Neural progenitor cell (in vitro differentiated cells): ENCODE measurements around the gene PLEKHA6. TPM values are rescaled to one million over a fixed set of nuclear protein-coding genes. Genes with fewer than 3 reads are reported as not detected.

Experiments used
- DNase-seq: peaks from one replicate; pipeline ENCODE4 v3.0.0-alpha.2; 2016; ENCODE audit warnings: low spot score
- H2AFZ ChIP-seq: fragments of 200-600 bp; sonication (generic); replicated peaks from 2 replicates; pipeline ENCODE4 v1.6.1; 2016; ENCODE audit warnings: antibody characterized with exemption
- H3F3A ChIP-seq: fragments of 200-600 bp; sonication (generic); 2 replicates; pipeline ENCODE4 v1.6.1; 2016; ENCODE audit warnings: antibody characterized with exemption, low read depth
- H3K27ac ChIP-seq: fragments of 200-600 bp; sonication (generic); 2 replicates; pipeline ENCODE4 v1.5.1; 2016; ENCODE audit warnings: mild to moderate bottlenecking
- H3K27me3 ChIP-seq: fragments of 200-600 bp; sonication (generic); 2 replicates; pipeline ENCODE4 v1.6.1; 2016; ENCODE audit warnings: mild to moderate bottlenecking, moderate library complexity
- H3K36me3 ChIP-seq: fragments of 200-600 bp; sonication (generic); 2 replicates; pipeline ENCODE4 v1.5.1; 2016
- H3K4me1 ChIP-seq: fragments of 200-600 bp; sonication (generic); 2 replicates; pipeline ENCODE4 v1.6.1; 2016; ENCODE audit warnings: mixed run types
- H3K4me2 ChIP-seq: fragments of 200-600 bp; sonication (generic); 2 replicates; pipeline ENCODE4 v1.6.1; 2016
- H3K4me3 ChIP-seq: fragments of 200-600 bp; sonication (generic); 2 replicates; pipeline ENCODE4 v1.5.1; 2016
- H3K79me2 ChIP-seq: fragments of 200-600 bp; sonication (generic); 2 replicates; pipeline ENCODE4 v1.6.1; 2016; ENCODE audit warnings: low read depth
- H3K9ac ChIP-seq: fragments of 200-600 bp; sonication (generic); 2 replicates; pipeline ENCODE4 v1.6.1; 2016
- H3K9me3 ChIP-seq: fragments of 200-600 bp; sonication (generic); 2 replicates; pipeline ENCODE4 v1.5.1; 2016; ENCODE audit warnings: low read depth
- H4K20me1 ChIP-seq: fragments of 200-600 bp; sonication (generic); 2 replicates; pipeline ENCODE4 v1.6.1; 2016; ENCODE audit warnings: low read depth
- H3K27ac Mint-ChIP-seq: 3 replicates; pipeline ENCODE4 v1.8.0; 2021; ENCODE audit warnings: mixed read lengths
- H3K27me3 Mint-ChIP-seq: 2 replicates; pipeline ENCODE4 v1.8.0; 2022; ENCODE audit warnings: low read depth, mild to moderate bottlenecking, inconsistent platforms, moderate library complexity, mixed read lengths; ENCODE audit not compliant: insufficient read depth
- H3K36me3 Mint-ChIP-seq: 3 replicates; pipeline ENCODE4 v1.8.0; 2021; ENCODE audit warnings: mixed read lengths
- H3K4me1 Mint-ChIP-seq: 3 replicates; pipeline ENCODE4 v1.8.0; 2021; ENCODE audit warnings: mixed read lengths
- H3K4me3 Mint-ChIP-seq: 3 replicates; pipeline ENCODE4 v1.8.0; 2021; ENCODE audit warnings: mild to moderate bottlenecking, moderate library complexity, mixed read lengths
- H3K9me3 Mint-ChIP-seq: 3 replicates; pipeline ENCODE4 v1.8.0; 2020; ENCODE audit warnings: mixed read lengths
- EZH2 ChIP-seq: fragments of 200-600 bp; sonication (generic); IDR thresholded peaks from 2 replicates; pipeline ENCODE4 v1.6.1; 2017; ENCODE audit warnings: antibody characterized with exemption, mild to moderate bottlenecking, moderate library complexity
- EZH2phosphoT487 ChIP-seq: fragments of 200-600 bp; sonication (generic); IDR thresholded peaks from 2 replicates; pipeline ENCODE4 v1.6.1; 2017; ENCODE audit warnings: antibody characterized with exemption
- total RNA-seq: library from RNA; depleted of rRNA; stranded (reverse); fragments of >200 nt; gene quantifications from 2 replicates; pipeline ENCODE4 v1.2.3, GENCODE V29; 2015; ENCODE audit warnings: low replicate concordance
- TF ChIP-seq, protein P1 (sequence below): fragments of 200-600 bp; sonication (generic); IDR thresholded peaks from 2 replicates; pipeline ENCODE4 v1.5.1; 2017; ENCODE audit warnings: antibody characterized with exemption, mild to moderate bottlenecking

PLEKHA6 gene
- total RNA-seq, 1 donor from 2014 or later = 0.58 TPM

DNA sequence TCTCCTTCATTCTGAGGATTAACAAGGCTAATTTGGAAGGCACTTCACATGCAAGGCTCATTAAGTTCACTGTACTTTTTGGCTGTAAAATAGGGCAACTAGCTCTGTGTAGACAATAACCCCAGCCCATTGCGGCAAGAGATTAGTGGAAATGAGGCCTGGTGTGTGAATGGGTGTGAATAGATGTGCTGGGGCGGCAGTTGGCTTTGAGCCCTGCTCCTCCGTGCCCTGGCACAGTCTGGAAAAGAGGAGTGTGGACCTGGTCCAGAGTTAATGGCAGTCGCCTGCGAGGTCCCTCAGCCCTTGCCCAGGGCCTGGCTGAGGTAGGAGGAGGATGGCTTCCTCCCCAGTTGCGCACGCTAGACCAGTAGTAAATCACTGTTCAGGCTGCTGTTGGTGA is 168.3 kb downstream of the PLEKHA6 start:
- H3K4me3 Mint-ChIP-seq = no peak overlapping the region
- no peak for DNase-seq
- H3K27ac Mint-ChIP-seq = no peak overlapping the region
- H3K27ac ChIP-seq = no peak overlapping the region
- H2AFZ ChIP-seq = no peak overlapping the region
- H3K27me3 Mint-ChIP-seq = peaks cover 35% of the 10 kb centered on the region
- peaks cover 17% of the 10 kb centered on the region for H3K4me1 Mint-ChIP-seq
- H3K9me3 Mint-ChIP-seq = no peaks in the 10 kb centered on the region
- peaks cover 16% of the 10 kb centered on the region for H3K4me1 ChIP-seq
- H4K20me1 ChIP-seq = no peaks in the 10 kb centered on the region
- no peaks in the 10 kb centered on the region for H3K9me3 ChIP-seq
- H3K79me2 ChIP-seq = no peaks in the 10 kb centered on the region
- H3K36me3 ChIP-seq = no peaks in the 10 kb centered on the region
- H3K9ac ChIP-seq = no peak overlapping the region
- no peak overlapping the region for H3K4me3 ChIP-seq
- no peaks in the 10 kb centered on the region for H3K36me3 Mint-ChIP-seq
- TF ChIP-seq EZH2 (no peak), EZH2phosphoT487 (no peak)
- TF ChIP-seq, protein P1, sequence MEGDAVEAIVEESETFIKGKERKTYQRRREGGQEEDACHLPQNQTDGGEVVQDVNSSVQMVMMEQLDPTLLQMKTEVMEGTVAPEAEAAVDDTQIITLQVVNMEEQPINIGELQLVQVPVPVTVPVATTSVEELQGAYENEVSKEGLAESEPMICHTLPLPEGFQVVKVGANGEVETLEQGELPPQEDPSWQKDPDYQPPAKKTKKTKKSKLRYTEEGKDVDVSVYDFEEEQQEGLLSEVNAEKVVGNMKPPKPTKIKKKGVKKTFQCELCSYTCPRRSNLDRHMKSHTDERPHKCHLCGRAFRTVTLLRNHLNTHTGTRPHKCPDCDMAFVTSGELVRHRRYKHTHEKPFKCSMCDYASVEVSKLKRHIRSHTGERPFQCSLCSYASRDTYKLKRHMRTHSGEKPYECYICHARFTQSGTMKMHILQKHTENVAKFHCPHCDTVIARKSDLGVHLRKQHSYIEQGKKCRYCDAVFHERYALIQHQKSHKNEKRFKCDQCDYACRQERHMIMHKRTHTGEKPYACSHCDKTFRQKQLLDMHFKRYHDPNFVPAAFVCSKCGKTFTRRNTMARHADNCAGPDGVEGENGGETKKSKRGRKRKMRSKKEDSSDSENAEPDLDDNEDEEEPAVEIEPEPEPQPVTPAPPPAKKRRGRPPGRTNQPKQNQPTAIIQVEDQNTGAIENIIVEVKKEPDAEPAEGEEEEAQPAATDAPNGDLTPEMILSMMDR = no peak
- no peak overlapping the region for H3K4me2 ChIP-seq
- H3K27me3 ChIP-seq = peaks cover 69% of the 10 kb centered on the region
- peaks cover 11% of the 10 kb centered on the region for H3F3A ChIP-seq

DNA sequence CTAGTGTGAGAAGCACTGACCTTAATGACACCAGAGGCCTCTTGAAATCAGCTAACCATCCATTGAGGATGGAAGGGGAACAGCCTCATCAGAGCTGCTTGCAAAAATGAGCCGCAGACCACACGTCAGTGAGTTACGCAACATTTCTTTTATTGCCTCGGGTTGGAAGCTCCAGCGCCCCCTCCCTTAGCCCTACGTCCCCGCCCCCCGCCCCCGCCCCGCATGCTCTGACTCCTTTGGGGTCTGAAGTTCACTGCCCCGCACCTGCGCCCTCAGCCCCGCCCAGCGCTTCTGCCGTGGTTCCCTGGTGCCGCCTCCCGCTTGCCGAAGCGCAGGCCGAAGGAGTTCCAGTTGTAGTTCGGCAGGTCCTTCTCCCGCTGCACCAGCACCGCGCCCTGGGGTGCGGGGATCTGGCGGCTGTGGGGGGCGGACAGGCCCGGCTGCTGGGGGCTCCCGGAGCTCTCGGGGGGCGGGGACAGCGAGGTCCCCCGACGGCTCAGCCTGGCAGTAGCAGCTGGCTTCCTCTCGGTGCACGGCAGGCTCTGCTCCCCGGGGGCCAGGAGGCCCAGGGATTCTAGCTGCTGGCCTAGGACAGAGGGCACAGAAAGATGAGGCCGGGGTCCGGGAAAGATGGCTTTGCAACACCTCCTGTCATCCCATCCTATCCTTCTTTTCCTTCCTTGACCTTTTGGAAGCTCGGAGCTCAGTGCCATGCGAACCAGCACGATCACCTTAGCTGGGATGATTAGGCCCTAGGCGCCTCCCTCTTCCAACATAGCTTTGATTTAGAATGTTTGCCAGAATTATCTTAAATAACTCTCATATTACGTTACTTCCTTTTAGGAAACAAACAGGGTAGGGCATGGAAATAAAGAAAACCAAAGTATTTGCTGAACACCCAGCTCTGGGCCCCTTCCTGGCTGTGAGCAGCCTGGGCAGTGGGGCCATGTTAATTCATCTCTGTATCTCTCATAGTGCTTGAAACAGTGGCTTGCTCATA is 169.2 kb downstream of the PLEKHA6 start:
- Histone ChIP-seq H3K9me3 (no peaks in the 10 kb centered on the region), H3F3A (peaks cover 9% of the 10 kb centered on the region), H3K79me2 (no peaks in the 10 kb centered on the region), H2AFZ (no peak overlapping the region), H3K9ac (no peak overlapping the region), H3K4me2 (peak overlapping the region; percentile 71), H3K27ac (no peak overlapping the region), H4K20me1 (no peaks in the 10 kb centered on the region), H3K27me3 (peaks cover 74% of the 10 kb centered on the region), H3K36me3 (no peaks in the 10 kb centered on the region), H3K4me1 (peaks cover 16% of the 10 kb centered on the region), H3K4me3 (peak overlapping the region; percentile 31)
- peaks cover 33% of the 10 kb centered on the region for H3K27me3 Mint-ChIP-seq
- peaks cover 17% of the 10 kb centered on the region for H3K4me1 Mint-ChIP-seq
- no peak overlapping the region for H3K27ac Mint-ChIP-seq
- H3K36me3 Mint-ChIP-seq = no peaks in the 10 kb centered on the region
- TF ChIP-seq EZH2 (peak; percentile 45), EZH2phosphoT487 (peak; percentile 66)
- TF ChIP-seq, protein P1 = no peak
- peak; percentile 33 for DNase-seq
- peak overlapping the region; percentile 61 for H3K4me3 Mint-ChIP-seq
- no peaks in the 10 kb centered on the region for H3K9me3 Mint-ChIP-seq

DNA sequence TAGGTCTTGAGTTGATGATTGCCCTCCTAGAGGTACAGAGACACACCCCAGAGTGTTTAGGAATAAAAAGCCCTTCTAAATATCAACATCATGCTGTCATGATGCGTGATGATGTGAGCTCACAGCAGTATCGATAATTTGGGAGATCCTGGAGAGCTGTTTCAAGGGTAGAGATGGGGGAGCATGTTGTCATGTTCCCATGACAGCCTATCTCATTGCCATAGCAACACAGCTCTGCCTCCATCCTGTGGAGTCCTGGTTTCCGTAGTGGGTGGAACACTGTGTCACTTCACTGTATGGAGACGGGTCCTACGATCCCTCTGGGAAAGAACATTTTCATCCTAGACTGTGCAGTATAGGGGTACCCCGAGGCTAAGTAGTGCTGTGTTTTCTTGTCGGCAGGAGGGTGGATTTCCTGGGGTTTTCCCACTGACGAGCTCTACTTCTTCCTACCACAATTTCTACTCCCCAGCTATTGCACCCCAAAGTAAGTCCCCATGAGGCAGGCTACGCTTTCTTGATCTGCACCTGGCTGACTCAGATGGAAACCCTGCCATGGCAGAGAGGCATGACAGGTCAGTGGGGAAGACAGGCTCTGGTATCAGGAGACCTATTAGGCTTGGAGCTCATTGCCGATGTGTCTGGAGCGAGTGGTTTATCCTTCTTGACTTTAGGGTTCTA is 170.6 kb downstream of the PLEKHA6 start:
- H3F3A ChIP-seq = peaks cover 6% of the 10 kb centered on the region
- no peaks in the 10 kb centered on the region for H3K79me2 ChIP-seq
- TF ChIP-seq, protein P1 = no peak
- no peak for TF ChIP-seq EZH2
- TF ChIP-seq EZH2phosphoT487 = no peak
- no peaks in the 10 kb centered on the region for H3K36me3 ChIP-seq
- no peak overlapping the region for H3K27ac ChIP-seq
- H3K4me3 ChIP-seq = no peak overlapping the region
- peaks cover 14% of the 10 kb centered on the region for H3K4me1 Mint-ChIP-seq
- H3K36me3 Mint-ChIP-seq = no peaks in the 10 kb centered on the region
- H3K4me3 Mint-ChIP-seq = no peak overlapping the region
- no peaks in the 10 kb centered on the region for H4K20me1 ChIP-seq
- H2AFZ ChIP-seq = no peak overlapping the region
- no peak overlapping the region for H3K4me2 ChIP-seq
- no peak overlapping the region for H3K9ac ChIP-seq
- H3K9me3 Mint-ChIP-seq = no peaks in the 10 kb centered on the region
- DNase-seq = no peak
- H3K4me1 ChIP-seq = peaks cover 16% of the 10 kb centered on the region
- H3K27ac Mint-ChIP-seq = no peak overlapping the region
- no peaks in the 10 kb centered on the region for H3K9me3 ChIP-seq
- peaks cover 74% of the 10 kb centered on the region for H3K27me3 ChIP-seq
- peaks cover 29% of the 10 kb centered on the region for H3K27me3 Mint-ChIP-seq
